Measurements from ENCODE around the gene LINC00632.
A peak's percentile ranks its signal among the peaks of the same experiment; 100 is the strongest.

Gene LINC00632

GRCh38 chrX:140765043-140765784, 55.7 kb downstream of the LINC00632 start:
- no peak for DNase-seq

GRCh38 chrX:140766024-140766611, 56.6 kb downstream of the LINC00632 start:
- peak; percentile 23 to 59 for DNase-seq

DNA sequence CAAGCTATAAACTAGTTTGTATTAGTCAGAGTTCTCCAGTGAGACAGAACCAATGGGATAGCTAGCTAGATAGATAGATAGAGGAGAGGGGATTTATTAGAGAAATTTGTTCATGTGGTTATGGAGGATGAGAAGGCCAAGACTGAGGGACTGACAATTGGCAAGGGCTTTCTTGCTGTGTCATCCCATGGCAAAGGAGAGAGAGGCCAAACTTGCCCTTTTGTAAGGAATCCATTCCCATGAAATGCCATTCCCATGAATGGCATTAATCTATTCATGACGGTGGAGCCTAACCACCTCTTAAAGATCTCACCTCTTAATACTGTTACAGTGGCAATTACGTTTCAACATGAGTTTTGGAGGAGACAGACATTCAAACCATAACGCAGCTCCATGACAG, 58.1 kb downstream of the LINC00632 start:
- no peak for DNase-seq

DNA sequence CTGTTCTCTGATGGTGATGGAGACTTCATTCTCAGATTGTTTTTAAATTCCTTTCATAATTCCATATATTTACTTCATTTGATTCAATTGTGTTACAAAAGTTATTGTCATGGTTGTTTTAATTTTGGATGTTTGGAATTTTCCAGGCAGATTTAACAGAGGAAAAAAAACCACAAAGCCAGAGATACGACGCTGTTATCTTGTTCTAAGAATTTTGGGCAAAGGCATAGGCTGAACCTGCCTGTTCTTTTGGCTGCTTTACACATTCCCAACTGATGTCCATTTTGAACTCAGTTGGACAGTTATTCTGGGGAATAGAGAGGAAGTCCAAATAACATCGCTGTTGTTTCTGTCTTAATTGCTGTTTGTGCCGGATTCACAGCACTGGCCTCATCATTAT, 65.7 kb downstream of the LINC00632 start:
- no peak for DNase-seq

- DNase-seq = no peak
Observed at GRCh38 chrX:140776320-140776719, 66.8 kb downstream of the LINC00632 start.

DNA sequence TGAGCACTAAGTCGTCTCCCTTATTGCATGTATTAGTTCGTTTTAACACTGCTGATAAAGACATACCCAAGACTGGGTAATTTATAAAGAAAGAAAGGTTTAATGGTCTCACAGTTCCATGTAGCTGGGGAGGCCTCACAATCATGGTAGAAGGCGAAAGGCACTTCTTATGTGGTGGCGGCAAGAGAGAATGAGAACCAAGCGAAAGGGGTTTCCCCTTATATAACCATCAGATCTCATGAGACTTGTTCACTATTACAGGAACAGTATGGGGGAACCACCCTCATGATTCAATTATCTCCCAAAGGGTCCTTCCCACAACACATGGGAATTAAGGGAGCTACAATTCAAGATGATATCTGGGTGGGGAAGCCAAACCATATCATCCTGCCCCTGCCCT, 85.1 kb downstream of the LINC00632 start:
- no peak for DNase-seq

- no peak for DNase-seq
Observed at GRCh38 chrX:140799216-140799615, 89.7 kb downstream of the LINC00632 start.

DNA sequence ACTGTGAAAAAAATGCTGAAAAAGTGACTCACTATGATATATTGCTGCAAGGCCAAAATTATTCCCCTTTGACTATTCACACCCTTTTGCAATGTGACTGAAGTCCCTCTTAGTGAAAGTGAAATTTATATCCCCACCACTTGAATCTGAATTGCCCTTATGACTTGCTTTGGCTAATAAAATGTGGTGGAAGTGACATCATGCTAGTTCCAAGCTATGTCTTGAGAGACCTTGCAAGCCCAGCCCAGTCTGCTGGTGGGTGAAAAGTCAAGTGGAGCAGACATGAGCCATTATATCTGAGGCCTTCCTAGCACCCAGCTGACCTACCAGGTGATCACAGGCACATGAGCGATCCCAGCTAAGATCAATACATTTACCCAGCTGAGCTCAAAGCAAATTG, 94.7 kb downstream of the LINC00632 start:
- no peak for DNase-seq

GRCh38 chrX:140815868-140816267, 106.3 kb downstream of the LINC00632 start:
- DNase-seq = no peak

- DNase-seq = peak in 1 of 2 donors; percentile 3
Observed at GRCh38 chrX:140817943-140818342, 108.4 kb downstream of the LINC00632 start.

GRCh38 chrX:140821280-140821679, 111.7 kb downstream of the LINC00632 start:
- DNase-seq = no peak

DNA sequence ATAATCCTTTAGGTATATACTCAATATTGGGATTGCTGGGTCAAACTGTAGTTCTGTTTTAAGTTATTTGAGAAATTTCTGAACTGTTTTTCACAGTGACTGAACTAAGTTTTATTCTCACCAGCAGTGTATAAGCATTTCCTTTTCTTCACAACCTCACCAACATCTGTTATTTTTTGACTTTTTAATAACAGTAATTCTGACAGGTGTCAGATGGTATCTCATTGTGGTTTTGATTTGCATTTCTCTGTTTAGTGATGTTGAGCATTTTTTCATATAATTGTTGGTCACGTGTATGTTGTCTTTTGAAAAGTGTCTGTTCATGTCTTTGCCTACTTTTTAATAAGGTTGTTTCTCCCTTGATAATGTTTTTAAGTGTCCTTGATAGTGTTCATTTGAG, 112.6 kb downstream of the LINC00632 start:
- no peak for DNase-seq

- no peak for DNase-seq
Observed at GRCh38 chrX:140822861-140823260, 113.3 kb downstream of the LINC00632 start.

DNA sequence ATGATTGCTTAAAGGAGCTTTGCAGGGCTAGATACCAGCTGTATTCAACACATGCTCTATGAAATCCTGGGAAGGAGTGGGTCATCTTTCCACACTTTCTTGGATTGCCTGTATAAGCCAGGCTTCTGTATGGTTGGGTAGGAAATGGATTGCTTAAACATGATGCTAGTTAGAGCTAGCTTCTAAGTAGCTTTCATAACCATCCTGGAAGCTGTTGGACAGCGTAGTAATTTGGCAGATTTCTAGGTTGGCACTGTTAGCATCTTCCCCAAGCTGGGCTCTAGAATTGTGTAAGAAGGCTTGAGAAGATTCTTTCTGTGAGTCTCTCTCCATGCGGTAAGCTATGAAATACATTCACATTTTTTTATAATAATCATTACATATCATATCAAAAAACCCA, 127.3 kb downstream of the LINC00632 start:
- no peak for DNase-seq

Measured in inflammatory macrophage treated with lipopolysaccharide for 1 hour (primary cell).